ENCODE measurements around the gene TRPM1.

DNA sequence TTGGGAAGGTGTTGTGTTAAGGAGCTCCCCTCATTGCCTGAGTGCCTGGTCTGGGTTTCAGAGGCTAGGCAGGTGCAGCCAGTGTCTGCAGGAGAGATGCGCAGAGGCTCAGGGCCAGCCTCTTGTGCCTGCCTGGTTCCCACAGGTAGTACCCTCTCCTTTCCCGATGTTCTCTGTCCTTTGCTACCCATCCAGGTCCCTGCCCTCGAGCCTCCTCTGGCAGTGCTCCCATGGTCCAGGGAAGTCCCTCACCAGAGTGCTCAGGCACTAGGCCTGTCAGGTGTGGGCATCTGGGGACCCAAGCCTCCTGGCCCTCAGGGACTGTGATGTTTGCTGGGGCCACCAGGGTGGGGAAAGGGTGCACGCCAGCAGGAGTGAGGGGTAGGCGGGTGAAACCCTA, 5.0 kb downstream of the TRPM1 start:
- TF ChIP-seq CTCF (IDR thresholded peaks at IDR 0.05) (no peak), POLR2A (IDR thresholded peaks at IDR 0.05) (no peak)

Data from body of pancreas (tissue), 4 donors.